ENCODE results near the gene SFSWAP.

DNA sequence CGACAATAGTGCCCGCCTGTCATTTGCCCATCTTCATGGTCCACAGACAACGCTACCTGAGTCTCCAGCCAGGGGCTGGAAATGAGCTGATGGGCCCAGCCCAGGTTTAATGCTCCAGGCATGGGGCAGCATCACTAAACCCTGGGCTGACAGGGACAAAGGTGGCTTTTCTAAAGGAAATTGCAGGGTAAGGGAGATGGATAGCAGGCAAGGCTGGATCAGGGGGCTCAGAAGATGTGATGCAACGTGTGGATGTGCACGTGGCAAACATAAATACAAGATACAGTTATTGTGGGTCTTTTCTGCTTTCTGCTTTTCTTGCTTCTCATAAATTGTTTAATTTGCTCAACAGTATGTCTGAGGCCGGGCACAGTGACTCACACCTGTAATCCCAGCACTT lies 113.6 kb downstream of the SFSWAP start:
- TF ChIP-seq, protein P1, sequence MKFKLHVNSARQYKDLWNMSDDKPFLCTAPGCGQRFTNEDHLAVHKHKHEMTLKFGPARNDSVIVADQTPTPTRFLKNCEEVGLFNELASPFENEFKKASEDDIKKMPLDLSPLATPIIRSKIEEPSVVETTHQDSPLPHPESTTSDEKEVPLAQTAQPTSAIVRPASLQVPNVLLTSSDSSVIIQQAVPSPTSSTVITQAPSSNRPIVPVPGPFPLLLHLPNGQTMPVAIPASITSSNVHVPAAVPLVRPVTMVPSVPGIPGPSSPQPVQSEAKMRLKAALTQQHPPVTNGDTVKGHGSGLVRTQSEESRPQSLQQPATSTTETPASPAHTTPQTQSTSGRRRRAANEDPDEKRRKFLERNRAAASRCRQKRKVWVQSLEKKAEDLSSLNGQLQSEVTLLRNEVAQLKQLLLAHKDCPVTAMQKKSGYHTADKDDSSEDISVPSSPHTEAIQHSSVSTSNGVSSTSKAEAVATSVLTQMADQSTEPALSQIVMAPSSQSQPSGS (IDR thresholded peaks at IDR 0.05; ENCODE audit: low read length) = no peak
- TF ChIP-seq SRF (IDR thresholded peaks at IDR 0.05; ENCODE audit: low read depth, low read length) (no peak), TBP (IDR thresholded peaks at IDR 0.05; ENCODE audit: low read depth, low read length) (no peak), ZNF274 (IDR thresholded peaks at IDR 0.05; ENCODE audit: borderline replicate concordance, extremely low read depth, low read length) (no peak), EP300 (IDR thresholded peaks at IDR 0.05; ENCODE audit: borderline replicate concordance in 1 of 2, low read depth in 2 of 2, low read length in 2 of 2) (no peak), POLR2A (IDR thresholded peaks at IDR 0.05; ENCODE audit: control extremely low read depth in 1 of 2, low read depth in 2 of 2, low read length in 2 of 2) (no peak), EZH2 (IDR thresholded peaks at IDR 0.05; ENCODE audit: low read depth, low read length, severe bottlenecking) (no peak), SP4 (IDR thresholded peaks at IDR 0.05; ENCODE audit: low read length) (no peak), YY1 (IDR thresholded peaks at IDR 0.05; ENCODE audit: low read depth, low read length) (no peak), RAD21 (IDR thresholded peaks at IDR 0.05 in 1 of 2, conservative IDR thresholded peaks at IDR 0.05 in 1 of 2; ENCODE audit: low read depth in 2 of 2, low read length in 2 of 2) (no peak), BCL11A (IDR thresholded peaks at IDR 0.05; ENCODE audit: low read depth in 2 of 2, low read length in 2 of 2) (no peak), TAF7 (optimal IDR thresholded peaks at IDR 0.05; ENCODE audit: borderline replicate concordance, low read depth, low read length) (no peak)
- TF ChIP-seq, protein P2, sequence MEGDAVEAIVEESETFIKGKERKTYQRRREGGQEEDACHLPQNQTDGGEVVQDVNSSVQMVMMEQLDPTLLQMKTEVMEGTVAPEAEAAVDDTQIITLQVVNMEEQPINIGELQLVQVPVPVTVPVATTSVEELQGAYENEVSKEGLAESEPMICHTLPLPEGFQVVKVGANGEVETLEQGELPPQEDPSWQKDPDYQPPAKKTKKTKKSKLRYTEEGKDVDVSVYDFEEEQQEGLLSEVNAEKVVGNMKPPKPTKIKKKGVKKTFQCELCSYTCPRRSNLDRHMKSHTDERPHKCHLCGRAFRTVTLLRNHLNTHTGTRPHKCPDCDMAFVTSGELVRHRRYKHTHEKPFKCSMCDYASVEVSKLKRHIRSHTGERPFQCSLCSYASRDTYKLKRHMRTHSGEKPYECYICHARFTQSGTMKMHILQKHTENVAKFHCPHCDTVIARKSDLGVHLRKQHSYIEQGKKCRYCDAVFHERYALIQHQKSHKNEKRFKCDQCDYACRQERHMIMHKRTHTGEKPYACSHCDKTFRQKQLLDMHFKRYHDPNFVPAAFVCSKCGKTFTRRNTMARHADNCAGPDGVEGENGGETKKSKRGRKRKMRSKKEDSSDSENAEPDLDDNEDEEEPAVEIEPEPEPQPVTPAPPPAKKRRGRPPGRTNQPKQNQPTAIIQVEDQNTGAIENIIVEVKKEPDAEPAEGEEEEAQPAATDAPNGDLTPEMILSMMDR (IDR thresholded peaks at IDR 0.05; ENCODE audit: control extremely low read depth in 1 of 3, insufficient read depth in 1 of 3, low read depth in 1 of 3, low read length in 3 of 3) = no peak
- TF ChIP-seq, protein P3, sequence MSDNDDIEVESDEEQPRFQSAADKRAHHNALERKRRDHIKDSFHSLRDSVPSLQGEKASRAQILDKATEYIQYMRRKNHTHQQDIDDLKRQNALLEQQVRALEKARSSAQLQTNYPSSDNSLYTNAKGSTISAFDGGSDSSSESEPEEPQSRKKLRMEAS (IDR thresholded peaks at IDR 0.05) = no peak
